Heart left ventricle (tissue), 13 donors: ENCODE measurements around the gene CNIH3.

Experiments used
- POLR2A ChIP-seq, 2 donors: fragments of 450-650 bp; IDR thresholded peaks; one replicate each; pipeline ENCODE4 v1.6.1; 2017; ENCODE audit warnings: antibody characterized with exemption in 2 of 2, mild to moderate bottlenecking in 2 of 2, moderate library complexity in 2 of 2
- TF ChIP-seq, protein P1 (sequence below), 12 donors: fragments of 200-600 bp; sonication (generic) in 4 of 12; IDR thresholded peaks; one replicate each; pipeline versions ENCODE4 v1.5.0 to v1.8.0; 2018 to 2022; ENCODE audit warnings: antibody characterized with exemption in 12 of 12, mild to moderate bottlenecking in 5 of 12
- donor health status: ischemic (EF 13 %, LVEDD 7.1; RV severe dilation, severe dysfunction).
- donor health status: DM: no; HTN: yes; CAD: no.
- donor health status: DM: no; HTN: no; CAD: no.
- donor health status: ischemic (EF 25% LVEDD 6.9; RV normal size, moderate dysfunction).
- donor health status: ischemic (EF 25% LVEDD 5.7; RV mildly dilated, moderate dysfunction).
- donor health status: ischemic (EF 35%, LVEDD 5.7; RV mildly dilated, moderate dysfunction).
- donor health status: nonischemic (EF 11% LVEDD 7.7; RV severe dilation, severe dysfunction).
- donor health status: DM: yes; HTN: yes; CAD: no.
- donor health status: PGD.
- donor health status: ischemic (EF 29% LVEDD 5.4; RV normal size, mild dysfunction).
- donor health status: nonischemic (EF 23%, LVEDD 6.1; RV moderate dilation, normal function).

- TF ChIP-seq, protein P1, sequence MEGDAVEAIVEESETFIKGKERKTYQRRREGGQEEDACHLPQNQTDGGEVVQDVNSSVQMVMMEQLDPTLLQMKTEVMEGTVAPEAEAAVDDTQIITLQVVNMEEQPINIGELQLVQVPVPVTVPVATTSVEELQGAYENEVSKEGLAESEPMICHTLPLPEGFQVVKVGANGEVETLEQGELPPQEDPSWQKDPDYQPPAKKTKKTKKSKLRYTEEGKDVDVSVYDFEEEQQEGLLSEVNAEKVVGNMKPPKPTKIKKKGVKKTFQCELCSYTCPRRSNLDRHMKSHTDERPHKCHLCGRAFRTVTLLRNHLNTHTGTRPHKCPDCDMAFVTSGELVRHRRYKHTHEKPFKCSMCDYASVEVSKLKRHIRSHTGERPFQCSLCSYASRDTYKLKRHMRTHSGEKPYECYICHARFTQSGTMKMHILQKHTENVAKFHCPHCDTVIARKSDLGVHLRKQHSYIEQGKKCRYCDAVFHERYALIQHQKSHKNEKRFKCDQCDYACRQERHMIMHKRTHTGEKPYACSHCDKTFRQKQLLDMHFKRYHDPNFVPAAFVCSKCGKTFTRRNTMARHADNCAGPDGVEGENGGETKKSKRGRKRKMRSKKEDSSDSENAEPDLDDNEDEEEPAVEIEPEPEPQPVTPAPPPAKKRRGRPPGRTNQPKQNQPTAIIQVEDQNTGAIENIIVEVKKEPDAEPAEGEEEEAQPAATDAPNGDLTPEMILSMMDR (IDR thresholded peaks at IDR 0.05), result no peak
- TF ChIP-seq POLR2A (IDR thresholded peaks at IDR 0.05), result no peak
Observed at GRCh38 chr1:224742349-224742748, 126.2 kb downstream of the CNIH3 start.
